Uterus (tissue), 2 donors: Measurements from ENCODE around the gene CPEB3.

Source experiments
- POLR2A ChIP-seq, 2 donors: fragments of 450-650 bp; IDR thresholded peaks; one replicate each; pipeline ENCODE4 v1.6.1; 2016; ENCODE audit warnings: antibody characterized with exemption in 2 of 2, mild to moderate bottlenecking in 1 of 2, moderate library complexity in 1 of 2
- TF ChIP-seq, protein P1 (sequence below), 4 experiments: fragments of 200-600 bp in 2 of 4; fragments of 450-650 bp in 2 of 4; sonication (generic) in 2 of 4; IDR thresholded peaks; one replicate each; pipeline ENCODE4 v1.5.1; 2016 to 2019; ENCODE audit warnings: antibody characterized with exemption in 4 of 4, mild to moderate bottlenecking in 2 of 4, moderate library complexity in 1 of 4

DNA sequence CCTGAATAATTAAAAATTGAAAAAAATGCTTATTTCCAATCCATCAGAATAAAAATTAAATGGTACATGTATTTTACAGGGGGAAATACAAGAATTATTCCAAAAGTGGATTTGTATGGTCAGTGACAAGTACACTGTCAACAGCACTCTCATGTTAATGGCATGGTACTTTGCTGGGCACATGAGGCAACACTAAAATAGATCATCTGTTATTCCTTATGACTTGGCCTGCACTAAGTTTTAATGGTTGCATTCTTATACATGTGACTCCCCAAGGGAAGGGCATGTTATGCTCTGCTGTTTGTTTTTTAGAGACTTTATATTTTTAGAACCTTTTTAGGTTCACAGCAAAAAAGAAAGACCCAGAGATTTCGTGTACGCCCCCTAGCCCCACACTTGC lies 128.3 kb downstream of the CPEB3 start:
- TF ChIP-seq, protein P1, sequence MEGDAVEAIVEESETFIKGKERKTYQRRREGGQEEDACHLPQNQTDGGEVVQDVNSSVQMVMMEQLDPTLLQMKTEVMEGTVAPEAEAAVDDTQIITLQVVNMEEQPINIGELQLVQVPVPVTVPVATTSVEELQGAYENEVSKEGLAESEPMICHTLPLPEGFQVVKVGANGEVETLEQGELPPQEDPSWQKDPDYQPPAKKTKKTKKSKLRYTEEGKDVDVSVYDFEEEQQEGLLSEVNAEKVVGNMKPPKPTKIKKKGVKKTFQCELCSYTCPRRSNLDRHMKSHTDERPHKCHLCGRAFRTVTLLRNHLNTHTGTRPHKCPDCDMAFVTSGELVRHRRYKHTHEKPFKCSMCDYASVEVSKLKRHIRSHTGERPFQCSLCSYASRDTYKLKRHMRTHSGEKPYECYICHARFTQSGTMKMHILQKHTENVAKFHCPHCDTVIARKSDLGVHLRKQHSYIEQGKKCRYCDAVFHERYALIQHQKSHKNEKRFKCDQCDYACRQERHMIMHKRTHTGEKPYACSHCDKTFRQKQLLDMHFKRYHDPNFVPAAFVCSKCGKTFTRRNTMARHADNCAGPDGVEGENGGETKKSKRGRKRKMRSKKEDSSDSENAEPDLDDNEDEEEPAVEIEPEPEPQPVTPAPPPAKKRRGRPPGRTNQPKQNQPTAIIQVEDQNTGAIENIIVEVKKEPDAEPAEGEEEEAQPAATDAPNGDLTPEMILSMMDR (IDR thresholded peaks at IDR 0.05): no peak
- no peak for TF ChIP-seq POLR2A (IDR thresholded peaks at IDR 0.05)
